Erythroblast (primary cell): ENCODE measurements around the gene MTHFD1L.

Source experiments
- GATA1 ChIP-seq: IDR thresholded peaks from 2 replicates; pipeline ENCODE4 v1.6.1; 2011; ENCODE audit warnings: low read depth, mild to moderate bottlenecking, control low read depth, low read length, moderate library complexity
- POLR2A ChIP-seq: IDR thresholded peaks from 2 replicates; pipeline ENCODE4 v1.6.1; 2011; ENCODE audit warnings: mild to moderate bottlenecking, low read length

DNA sequence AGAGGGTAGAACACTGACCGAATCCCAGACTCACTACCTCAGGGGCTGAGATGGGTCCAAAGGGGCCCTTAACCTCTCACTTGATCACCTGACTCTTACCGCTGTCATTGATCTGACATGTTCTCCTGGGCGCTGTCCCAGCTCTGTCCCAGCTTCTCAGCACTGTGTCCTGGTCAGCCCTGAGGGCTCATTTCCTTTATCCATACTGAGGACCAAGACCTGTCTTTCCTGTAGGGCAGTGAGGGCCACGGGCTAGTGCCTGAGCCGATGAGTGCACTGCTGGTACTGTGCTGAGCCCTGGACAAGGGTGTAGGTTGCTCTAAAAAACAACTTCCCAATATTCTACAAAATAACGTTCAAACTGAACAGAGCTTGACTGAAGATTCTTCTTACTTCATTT is 131.5 kb downstream of the MTHFD1L start:
- TF ChIP-seq POLR2A = no peak
- no peak for TF ChIP-seq GATA1
